HG03457 (cell line): Measurements from ENCODE around the gene TXNDC5.
"Not testable (repeated sequence)": the region's sequence is repeated elsewhere in the genome, so short reads cannot be mapped to it uniquely, and the experiment has no call there.

ENCODE experiments used
- ATAC-seq: cut with Tn5 transposase; IDR thresholded peaks from one replicate; pipeline ENCODE4 v1.9.1; 2021; ENCODE audit warnings: moderate number of reproducible peaks; ENCODE audit not compliant: unreplicated experiment

The TXNDC5 gene

GRCh38 chr6:7914991-7915789, 4.6 kb upstream of the TXNDC5 start:
- ATAC-seq: no peak

GRCh38 chr6:7914311-7914710, 3.7 kb upstream of the TXNDC5 start:
- no peak for ATAC-seq

- no peak for ATAC-seq
Observed at GRCh38 chr6:7912736-7913517, 2.3 kb upstream of the TXNDC5 start.

GRCh38 chr6:7912024-7912423, 1.4 kb upstream of the TXNDC5 start:
- no peak for ATAC-seq

GRCh38 chr6:7911345-7911725, 747 bp upstream of the TXNDC5 start:
- no peak for ATAC-seq

GRCh38 chr6:7910298-7910653, 312 bp downstream of the TXNDC5 start:
- ATAC-seq: peak; percentile 19

- no peak for ATAC-seq
Observed at GRCh38 chr6:7909323-7910276, 988 bp downstream of the TXNDC5 start.

- no peak for ATAC-seq
Observed at GRCh38 chr6:7907159-7907558, 3.4 kb downstream of the TXNDC5 start.

- no peak for ATAC-seq
Observed at GRCh38 chr6:7906741-7907140, 3.8 kb downstream of the TXNDC5 start.

- ATAC-seq: no peak
Observed at GRCh38 chr6:7905416-7905815, 5.2 kb downstream of the TXNDC5 start.

- no peak for ATAC-seq
Observed at GRCh38 chr6:7904654-7905319, 5.8 kb downstream of the TXNDC5 start.

- ATAC-seq: no peak
Observed at GRCh38 chr6:7903673-7904072, 6.9 kb downstream of the TXNDC5 start.

- ATAC-seq: no peak
Observed at GRCh38 chr6:7902867-7903266, 7.7 kb downstream of the TXNDC5 start.

GRCh38 chr6:7902221-7902620, 8.4 kb downstream of the TXNDC5 start:
- ATAC-seq: no peak

- ATAC-seq: no peak
Observed at GRCh38 chr6:7901780-7902179, 8.8 kb downstream of the TXNDC5 start.

GRCh38 chr6:7901056-7901455, 9.5 kb downstream of the TXNDC5 start:
- ATAC-seq: no peak

GRCh38 chr6:7900621-7901020, 10.0 kb downstream of the TXNDC5 start:
- no peak for ATAC-seq

- no peak for ATAC-seq
Observed at GRCh38 chr6:7899889-7900213, 10.7 kb downstream of the TXNDC5 start.

- peak; percentile 47 for ATAC-seq
Observed at GRCh38 chr6:7899101-7899888, 11.3 kb downstream of the TXNDC5 start.

GRCh38 chr6:7898193-7898586, 12.4 kb downstream of the TXNDC5 start:
- not testable (repeated sequence) for ATAC-seq
